Left renal pelvis (tissue), 4 donors: ENCODE measurements around the gene OAF. TPM values are rescaled to one million over a fixed set of nuclear protein-coding genes. Genes with fewer than 3 reads are reported as not detected.

ENCODE experiments used
- DNase-seq, 4 donors: peaks; one replicate each; pipeline ENCODE4 v3.0.0-alpha.2; 2013; ENCODE audit warnings: low read depth in 4 of 4, low spot score in 3 of 4
- polyA plus RNA-seq, 4 donors: library from polyadenylated mRNA; unstranded; fragments of 120-200 nt; gene quantifications; one replicate each; pipeline ENCODE4 v1.2.1, GENCODE V29; 2013; ENCODE audit not compliant: insufficient read length in 4 of 4

Gene OAF
- polyA plus RNA-seq, 4 donors, result 36.1 to 123 (median 42.5) TPM

- DNase-seq, result no peak
Measured at GRCh38 chr11:120199613-120200012, 11.2 kb upstream of the OAF start.

- DNase-seq, result no peak
Measured at GRCh38 chr11:120200677-120201076, 10.2 kb upstream of the OAF start.

- DNase-seq, result no peak
Measured at GRCh38 chr11:120201653-120202052, 9.2 kb upstream of the OAF start.

GRCh38 chr11:120203626-120204025 lies 7.2 kb upstream of the OAF start:
- no peak for DNase-seq

GRCh38 chr11:120205596-120206161 lies 5.2 kb upstream of the OAF start:
- DNase-seq, result no peak

GRCh38 chr11:120207512-120207911 lies 3.3 kb upstream of the OAF start:
- DNase-seq, result no peak

- no peak for DNase-seq
Measured at GRCh38 chr11:120208001-120208441, 2.8 kb upstream of the OAF start.

GRCh38 chr11:120208777-120209176 lies 2.1 kb upstream of the OAF start:
- no peak for DNase-seq

GRCh38 chr11:120209746-120210625 lies 846 bp upstream of the OAF start:
- DNase-seq, result no peak

GRCh38 chr11:120211522-120212258 lies 858 bp downstream of the OAF start:
- DNase-seq, result no peak

- no peak for DNase-seq
Measured at GRCh38 chr11:120212259-120212878, 1.5 kb downstream of the OAF start.

- DNase-seq, result no peak
Measured at GRCh38 chr11:120212926-120213325, 2.1 kb downstream of the OAF start.

- DNase-seq, result no peak
Measured at GRCh38 chr11:120214581-120214980, 3.7 kb downstream of the OAF start.

- no peak for DNase-seq
Measured at GRCh38 chr11:120215634-120216033, 4.8 kb downstream of the OAF start.

GRCh38 chr11:120216426-120217102 lies 5.7 kb downstream of the OAF start:
- no peak for DNase-seq

GRCh38 chr11:120217526-120217925 lies 6.7 kb downstream of the OAF start:
- DNase-seq, result no peak

- no peak for DNase-seq
Measured at GRCh38 chr11:120217941-120218694, 7.3 kb downstream of the OAF start.

- DNase-seq, result no peak
Measured at GRCh38 chr11:120218695-120219033, 7.8 kb downstream of the OAF start.

- no peak for DNase-seq
Measured at GRCh38 chr11:120219232-120219937, 8.6 kb downstream of the OAF start.
